NCI-H446 (cell line): ENCODE measurements around the gene DGKI.
A peak's percentile ranks its signal among the peaks of the same experiment; 100 is the strongest.

Experiments used
- DNase-seq, 2 experiments: peaks; one replicate each; lab custom pipeline; 2025; lab: John Stamatoyannopoulos, UW

Gene DGKI

DNA sequence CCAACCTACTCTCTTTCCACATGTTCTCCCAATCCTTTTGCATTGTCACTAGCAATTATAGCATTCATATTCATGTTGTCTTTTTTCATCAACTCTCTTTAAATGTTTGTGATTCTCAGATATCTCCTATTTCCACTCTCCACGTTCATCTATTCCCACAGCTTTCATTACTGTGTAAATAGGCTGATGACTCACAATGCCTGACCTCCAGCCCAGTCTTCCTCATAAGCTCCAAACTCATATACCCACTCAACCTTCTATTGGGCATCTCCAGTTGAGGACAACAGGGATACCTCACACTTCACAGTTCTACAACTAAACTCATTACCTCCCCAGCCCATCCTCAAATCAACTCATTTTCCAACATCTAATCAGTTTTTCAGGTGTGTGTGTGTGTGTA lies 194.1 kb downstream of the DGKI start:
- no peak for DNase-seq

GRCh38 chr7:137647905-137648565 lies 198.7 kb downstream of the DGKI start:
- no peak for DNase-seq

DNA sequence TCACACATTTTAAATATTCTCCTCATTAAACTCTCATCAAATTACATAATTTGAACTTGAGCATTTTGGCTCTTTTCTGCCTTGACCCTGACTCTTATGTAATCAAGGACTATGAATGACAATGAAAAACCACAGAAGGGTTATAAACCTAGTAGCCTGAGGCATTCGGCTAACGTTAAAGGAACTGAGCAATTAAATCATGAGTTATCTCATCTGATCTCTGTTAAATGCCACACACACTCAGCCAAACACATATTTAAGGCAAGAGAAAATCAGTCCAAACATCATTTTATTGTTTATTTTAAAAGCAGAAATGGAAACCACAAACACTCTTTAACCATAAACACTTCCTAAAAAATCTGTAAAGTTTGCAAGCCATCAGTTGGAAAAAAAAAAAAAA lies 204.3 kb downstream of the DGKI start:
- DNase-seq, result no peak

DNA sequence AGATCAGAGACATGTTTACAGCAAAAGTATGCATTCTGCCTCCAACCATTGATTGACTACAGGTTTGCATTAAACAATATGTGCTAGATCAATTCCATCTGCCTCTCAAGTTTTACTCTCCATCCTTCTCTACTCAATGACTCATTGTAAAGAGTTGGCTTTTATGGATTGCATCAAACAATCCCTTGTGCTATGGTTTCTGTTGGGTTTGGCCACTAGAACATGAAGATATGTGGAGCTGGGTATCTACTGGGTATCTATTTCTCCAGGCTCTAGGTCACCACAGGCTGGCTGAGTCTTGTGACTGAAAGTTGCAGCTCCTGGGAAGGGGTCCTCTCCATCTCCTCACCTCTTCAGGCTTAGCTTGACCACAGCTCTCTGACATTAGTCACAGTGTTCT lies 204.7 kb downstream of the DGKI start:
- DNase-seq, result no peak

DNA sequence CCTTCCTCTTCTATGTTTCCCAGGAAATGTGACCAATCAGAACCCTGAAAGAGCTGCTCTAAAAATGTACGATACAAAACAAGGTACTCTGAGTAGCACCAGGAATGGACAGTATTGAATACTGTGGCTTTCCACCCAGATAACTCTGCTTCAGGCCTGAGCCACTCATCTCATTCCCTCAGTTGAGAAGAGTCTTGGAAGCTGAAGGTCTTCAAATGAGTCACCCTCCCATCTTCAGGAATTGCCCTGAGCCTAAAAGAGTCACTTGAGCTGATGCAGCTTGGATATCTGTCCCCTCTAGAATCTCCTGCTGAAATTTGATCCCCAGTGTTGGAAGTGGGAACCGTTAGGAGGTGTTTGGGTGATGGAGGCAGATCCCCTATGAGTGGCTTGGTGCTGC lies 210.4 kb downstream of the DGKI start:
- DNase-seq, result no peak

GRCh38 chr7:137635874-137636273 lies 210.9 kb downstream of the DGKI start:
- no peak for DNase-seq

GRCh38 chr7:137635132-137635531 lies 211.6 kb downstream of the DGKI start:
- DNase-seq, result no peak

DNA sequence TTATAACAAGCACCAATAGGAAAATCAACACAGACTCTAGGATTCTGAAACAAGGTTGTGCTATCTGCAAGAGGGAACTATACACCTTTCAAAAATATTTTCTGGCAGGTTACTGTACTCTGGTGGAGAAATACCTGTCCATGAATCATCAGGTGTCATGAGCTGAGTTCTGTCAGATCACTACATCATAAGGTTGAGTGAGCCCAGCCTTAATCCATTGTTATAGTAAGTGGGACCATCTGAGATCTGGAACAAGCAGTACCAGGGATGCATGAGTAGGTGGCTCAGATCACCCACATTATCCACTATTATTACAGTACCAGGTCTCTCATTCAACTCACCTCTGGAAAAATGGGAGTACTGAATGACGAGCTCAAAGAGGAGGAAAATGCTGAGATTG lies 212.4 kb downstream of the DGKI start:
- DNase-seq, result no peak

DNA sequence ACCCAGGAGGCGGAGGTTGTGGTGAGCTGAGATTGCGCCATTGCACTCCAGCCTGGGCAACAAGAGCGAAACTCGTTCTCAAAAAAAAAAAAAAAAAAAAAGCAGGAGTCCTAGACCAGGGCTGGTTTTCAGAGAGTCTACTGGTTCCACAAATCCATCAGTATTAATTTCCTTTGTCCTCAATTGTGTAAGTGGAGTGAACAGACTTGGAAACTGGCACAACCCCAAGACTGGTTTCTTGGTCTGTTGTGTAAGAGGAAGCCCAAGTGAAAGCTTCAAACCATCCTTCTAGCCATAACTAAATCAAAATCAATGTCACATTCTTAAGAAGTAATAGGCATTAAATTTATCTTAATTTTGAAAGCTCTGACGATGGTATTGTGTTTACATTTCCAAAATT lies 213.6 kb downstream of the DGKI start:
- DNase-seq, result no peak

- DNase-seq, result no peak
Observed at GRCh38 chr7:137628216-137628615, 218.6 kb downstream of the DGKI start.

DNA sequence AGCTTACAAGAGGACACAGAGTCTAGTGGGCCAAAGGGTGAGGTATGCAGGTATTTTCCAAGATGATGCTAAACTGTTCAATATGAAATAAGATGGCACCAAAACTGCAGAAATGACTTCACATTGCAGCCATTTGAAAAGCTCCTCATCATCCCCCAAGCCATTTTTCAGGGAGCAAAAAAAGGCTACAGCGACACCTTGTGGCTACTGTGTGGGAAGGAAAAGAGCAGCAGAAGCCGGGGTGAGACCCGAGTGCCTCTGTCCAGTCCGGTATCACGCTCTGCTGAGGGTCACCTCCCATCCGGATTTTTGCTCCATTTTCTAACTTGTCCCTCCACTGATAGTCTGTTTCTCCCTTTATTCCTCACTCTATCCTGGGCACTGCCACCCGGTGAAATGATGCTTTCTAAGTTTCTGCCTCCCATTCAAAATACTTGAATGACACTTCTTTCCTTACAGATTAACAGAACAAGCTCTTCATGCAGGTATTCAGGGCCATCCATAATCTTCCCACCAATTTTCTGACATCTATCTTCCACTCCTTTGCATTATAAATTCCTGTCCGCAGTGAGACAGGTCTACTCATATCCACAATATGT lies 220.2 kb downstream of the DGKI start:
- DNase-seq, result peak; percentile 17 to 50

- DNase-seq, result peak in 1 of 2 experiments; percentile 7
Observed at GRCh38 chr7:137625197-137625596, 221.6 kb downstream of the DGKI start.

GRCh38 chr7:137619181-137619580 lies 227.6 kb downstream of the DGKI start:
- no peak for DNase-seq

GRCh38 chr7:137618748-137619147 lies 228.0 kb downstream of the DGKI start:
- no peak for DNase-seq

GRCh38 chr7:137613006-137613525 lies 233.7 kb downstream of the DGKI start:
- DNase-seq, result no peak

GRCh38 chr7:137611606-137612005 lies 235.2 kb downstream of the DGKI start:
- DNase-seq, result no peak

GRCh38 chr7:137609500-137609899 lies 237.3 kb downstream of the DGKI start:
- no peak for DNase-seq

- peak; percentile 2 to 51 for DNase-seq
Observed at GRCh38 chr7:137606061-137606674, 240.6 kb downstream of the DGKI start.

DNA sequence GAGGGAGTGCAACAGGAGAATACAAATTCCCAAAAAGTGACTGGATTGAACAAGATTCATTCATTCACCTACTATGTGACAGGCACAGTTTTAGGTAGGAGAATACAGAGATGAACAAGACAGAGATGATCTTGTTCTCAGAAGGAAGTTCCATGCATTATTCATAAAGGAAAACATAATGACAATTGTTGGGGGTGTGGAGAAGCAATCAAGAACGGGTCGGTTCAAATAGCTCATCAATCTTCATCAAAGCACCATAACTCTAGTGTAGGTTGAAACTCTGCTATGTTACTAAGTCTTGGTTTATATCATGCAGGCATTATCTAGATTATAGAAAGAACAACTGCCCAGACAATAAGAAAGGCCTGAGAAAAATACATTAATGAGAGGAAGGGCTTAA lies 243.7 kb downstream of the DGKI start:
- no peak for DNase-seq

GRCh38 chr7:137601642-137602041 lies 245.1 kb downstream of the DGKI start:
- no peak for DNase-seq

- DNase-seq, result no peak
Observed at GRCh38 chr7:137597856-137598255, 248.9 kb downstream of the DGKI start.

GRCh38 chr7:137593115-137593711 lies 253.6 kb downstream of the DGKI start:
- DNase-seq, result no peak
